ENCODE measurements around the gene STK11.

STK11 gene

DNA sequence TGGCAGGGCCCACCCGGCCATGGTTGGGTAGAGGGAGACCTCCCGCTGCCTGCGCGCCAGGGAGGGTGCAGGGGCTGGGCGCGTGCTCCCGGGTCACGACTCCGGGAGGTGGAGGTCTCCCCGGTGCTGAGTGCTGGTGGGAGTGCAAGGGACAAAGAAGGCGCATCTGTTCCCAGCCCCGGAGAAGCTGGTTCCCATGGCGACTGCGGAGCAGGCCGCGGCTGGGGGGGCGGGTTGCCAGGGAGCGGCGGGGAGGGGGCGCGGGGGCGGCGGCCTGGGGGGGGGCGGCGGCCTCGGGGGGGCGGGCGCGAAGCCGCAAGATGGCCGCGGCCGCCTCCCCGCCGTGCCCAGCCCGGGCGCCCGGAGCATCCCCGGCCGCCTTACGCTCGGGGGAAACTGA is 31.0 kb downstream of the STK11 start:
- H4K91ac ChIP-seq (ENCODE audit: low read depth, low read length, poor library complexity) = no peak overlapping the region
- WGBS, 2 donors (ENCODE audit: extremely low coverage in 2 of 2, insufficient read length in 2 of 2, insufficient replicate concordance in 1 of 2) = no CpG with 5 or more reads among the region's 42 CpGs
- peaks cover 36% of the 10 kb centered on the region for H3K79me1 ChIP-seq (ENCODE audit: low read depth, low read length)
- peak overlapping the region; percentile 100 for H2AK5ac ChIP-seq (ENCODE audit: low read depth, low read length)
- peak overlapping the region; percentile 58 for H2AFZ ChIP-seq (ENCODE audit: low read length)
- peak overlapping the region; percentile 89 for H3K14ac ChIP-seq (ENCODE audit: low read length)
- peak overlapping the region; percentile 92 for H2BK15ac ChIP-seq (ENCODE audit: low read length)
- H3K9ac ChIP-seq (ENCODE audit: low read depth, low read length, poor library complexity) = peak overlapping the region; percentile 99
- no peaks in the 10 kb centered on the region for H3K9me3 ChIP-seq (replicated peaks in 1 of 2; ENCODE audit: control insufficient read depth in 2 of 2, insufficient read depth in 1 of 2, low read depth in 1 of 2, low read length in 2 of 2)
- H2BK5ac ChIP-seq (ENCODE audit: low read length) = peak overlapping the region; percentile 93
- H2BK120ac ChIP-seq (ENCODE audit: low read depth, low read length) = peak overlapping the region; percentile 94
- DNase-seq (ENCODE audit: low spot score) = no peak
- no peaks in the 10 kb centered on the region for H3K27me3 ChIP-seq (ENCODE audit: control insufficient read depth in 3 of 3, insufficient read depth in 3 of 3, low read depth in 1 of 3, low read length in 3 of 3)
- H3K4me2 ChIP-seq (ENCODE audit: insufficient read depth, low read length, poor library complexity, severe bottlenecking) = peak overlapping the region; percentile 86
- peak overlapping the region; percentile 100 for H3K4ac ChIP-seq (ENCODE audit: low read length)
- peak overlapping the region; percentile 100 for H4K8ac ChIP-seq (ENCODE audit: low read depth, low read length)
- peak overlapping the region; percentile 99 for H3K18ac ChIP-seq (ENCODE audit: low read length)
- H3K27ac ChIP-seq (replicated peaks; ENCODE audit: low read length) = peak overlapping the region; percentile 68
- peak overlapping the region; percentile 97 for H2BK12ac ChIP-seq (ENCODE audit: low read length)
- H3K4me1 ChIP-seq (ENCODE audit: control insufficient read depth in 2 of 2, insufficient read depth in 1 of 2, low read depth in 1 of 2, low read length in 2 of 2) = peaks cover 22 to 24% of the 10 kb centered on the region in 2 donors
- H3K4me3 ChIP-seq (ENCODE audit: low read length in 2 of 2) = peak overlapping the region; percentile 69 to 96
- H3K36me3 ChIP-seq (replicated peaks in 1 of 2; ENCODE audit: control insufficient read depth in 2 of 2, insufficient read depth in 2 of 2, low read length in 2 of 2) = peaks cover 33 to 43% of the 10 kb centered on the region in 2 donors
- peak overlapping the region; percentile 85 for H3K23ac ChIP-seq (ENCODE audit: low read depth, low read length, poor library complexity)

DNA sequence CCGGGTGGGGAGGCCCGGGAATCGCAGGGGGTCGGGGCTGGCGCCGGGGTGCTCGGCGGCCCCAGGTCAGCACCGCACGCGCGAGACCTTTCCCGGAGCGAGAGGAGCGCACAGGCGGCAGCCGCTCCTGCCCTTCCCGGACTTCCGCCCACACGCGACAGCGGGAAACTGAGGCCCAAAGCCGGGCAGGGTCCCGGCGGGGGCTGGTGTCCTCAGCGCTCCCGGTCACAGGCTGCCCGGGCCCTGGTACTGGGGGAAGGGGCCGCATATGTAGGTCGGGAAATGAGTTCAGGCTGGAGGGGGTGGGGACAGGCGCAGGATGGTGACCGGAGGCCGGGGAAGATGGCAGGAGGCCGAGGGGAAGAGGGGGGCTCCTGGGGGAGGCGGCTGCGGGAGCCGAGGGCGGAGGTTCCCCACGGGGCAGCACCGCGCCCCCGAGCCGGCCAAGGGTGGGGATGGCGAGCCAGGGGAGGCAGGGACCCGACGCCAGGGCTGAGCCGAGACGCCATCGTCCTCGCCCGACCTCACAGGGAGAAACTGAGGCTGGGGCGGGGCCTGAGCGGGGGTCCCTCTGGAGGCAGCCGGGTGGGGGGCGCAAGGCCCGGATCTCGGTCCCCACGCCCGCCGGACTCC is 31.6 kb downstream of the STK11 start:
- peak overlapping the region; percentile 72 for H2BK120ac ChIP-seq (ENCODE audit: low read depth, low read length)
- H3K9me3 ChIP-seq (replicated peaks in 1 of 2; ENCODE audit: control insufficient read depth in 2 of 2, insufficient read depth in 1 of 2, low read depth in 1 of 2, low read length in 2 of 2) = no peaks in the 10 kb centered on the region
- H3K4me2 ChIP-seq (ENCODE audit: insufficient read depth, low read length, poor library complexity, severe bottlenecking) = peak overlapping the region; percentile 86
- H3K36me3 ChIP-seq (replicated peaks in 1 of 2; ENCODE audit: control insufficient read depth in 2 of 2, insufficient read depth in 2 of 2, low read length in 2 of 2) = peaks cover 30 to 38% of the 10 kb centered on the region in 2 donors
- H2BK5ac ChIP-seq (ENCODE audit: low read length) = peak overlapping the region; percentile 90
- no peak for DNase-seq (ENCODE audit: low spot score)
- peak overlapping the region; percentile 85 for H3K23ac ChIP-seq (ENCODE audit: low read depth, low read length, poor library complexity)
- peak overlapping the region; percentile 99 for H3K9ac ChIP-seq (ENCODE audit: low read depth, low read length, poor library complexity)
- H2AK5ac ChIP-seq (ENCODE audit: low read depth, low read length) = peak overlapping the region; percentile 94
- H2AFZ ChIP-seq (ENCODE audit: low read length) = peak overlapping the region; percentile 58
- H3K79me1 ChIP-seq (ENCODE audit: low read depth, low read length) = peaks cover 32% of the 10 kb centered on the region
- peak overlapping the region; percentile 59 for H3K27ac ChIP-seq (replicated peaks; ENCODE audit: low read length)
- H4K91ac ChIP-seq (ENCODE audit: low read depth, low read length, poor library complexity) = no peak overlapping the region
- peak overlapping the region; percentile 67 for H2BK15ac ChIP-seq (ENCODE audit: low read length)
- peak overlapping the region; percentile 84 for H3K4ac ChIP-seq (ENCODE audit: low read length)
- H3K14ac ChIP-seq (ENCODE audit: low read length) = peak overlapping the region; percentile 71
- peak overlapping the region; percentile 99 for H3K18ac ChIP-seq (ENCODE audit: low read length)
- no peak overlapping the region for H4K8ac ChIP-seq (ENCODE audit: low read depth, low read length)
- H3K4me1 ChIP-seq (ENCODE audit: control insufficient read depth in 2 of 2, insufficient read depth in 1 of 2, low read depth in 1 of 2, low read length in 2 of 2) = peaks cover 24 to 25% of the 10 kb centered on the region in 2 donors
- H2BK12ac ChIP-seq (ENCODE audit: low read length) = peak overlapping the region; percentile 41
- no peaks in the 10 kb centered on the region for H3K27me3 ChIP-seq (ENCODE audit: control insufficient read depth in 3 of 3, insufficient read depth in 3 of 3, low read depth in 1 of 3, low read length in 3 of 3)
- H3K4me3 ChIP-seq (ENCODE audit: low read length in 2 of 2) = peak overlapping the region; percentile 69 to 96
- no CpG with 5 or more reads among the region's 60 CpGs for WGBS, 2 donors (ENCODE audit: extremely low coverage in 2 of 2, insufficient read length in 2 of 2, insufficient replicate concordance in 1 of 2)

DNA sequence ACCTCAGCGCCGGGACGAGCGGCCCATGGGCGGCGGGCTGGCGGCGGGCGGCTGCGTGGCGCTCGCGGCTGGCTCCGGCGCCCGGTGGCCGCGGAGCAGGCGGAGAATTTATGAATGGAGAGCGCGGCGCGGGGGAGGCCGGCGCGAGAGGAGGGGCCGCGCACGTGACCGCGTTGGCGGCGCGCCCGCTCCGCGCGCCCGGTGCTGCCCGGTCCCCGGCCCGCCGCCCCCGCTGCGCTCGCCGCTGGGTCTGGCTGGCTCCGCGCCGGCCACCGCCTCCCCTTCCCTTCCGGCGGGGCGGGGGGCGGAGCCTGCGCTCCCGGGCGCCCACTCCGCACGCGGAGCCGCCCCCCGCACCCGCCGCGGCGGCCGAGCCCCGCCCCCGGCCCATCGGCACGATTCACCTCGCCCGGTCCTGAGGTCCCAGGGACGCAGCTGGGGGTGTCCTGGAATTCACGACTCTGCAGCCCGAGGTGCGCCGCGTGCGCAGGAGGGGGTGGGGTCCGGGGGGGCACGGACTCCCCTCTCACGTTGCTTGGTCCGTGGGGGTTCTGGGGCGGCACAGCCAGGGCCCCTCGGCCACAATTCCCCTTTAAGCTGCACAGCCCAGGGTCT is 32.3 kb downstream of the STK11 start, which contains the start of gene CBARP:
TSS of gene CBARP (minus strand) at position 252 of the 615 bp plus-strand sequence. CDS start 1,905 bp downstream, outside the sequence.
- Histone ChIP-seq H3K4me1 (ENCODE audit: control insufficient read depth in 2 of 2, insufficient read depth in 1 of 2, low read depth in 1 of 2, low read length in 2 of 2) (peaks cover 27 to 30% of the 10 kb centered on the region in 2 donors), H3K4me3 (ENCODE audit: low read length in 2 of 2) (peak within 1 kb of the TSS; percentile 69 to 96), H3K23ac (ENCODE audit: low read depth, low read length, poor library complexity) (peak within 1 kb of the TSS; percentile 98), H2AFZ (ENCODE audit: low read length) (peak within 1 kb of the TSS; percentile 86), H3K9me3 (replicated peaks in 1 of 2; ENCODE audit: control insufficient read depth in 2 of 2, insufficient read depth in 1 of 2, low read depth in 1 of 2, low read length in 2 of 2) (no peaks in the 10 kb centered on the region), H3K27me3 (ENCODE audit: control insufficient read depth in 3 of 3, insufficient read depth in 3 of 3, low read depth in 1 of 3, low read length in 3 of 3) (no peaks in the 10 kb centered on the region), H4K91ac (ENCODE audit: low read depth, low read length, poor library complexity) (peak within 1 kb of the TSS; percentile 85), H2BK5ac (ENCODE audit: low read length) (peak within 1 kb of the TSS; percentile 90), H2AK5ac (ENCODE audit: low read depth, low read length) (peak within 1 kb of the TSS; percentile 100), H3K4me2 (ENCODE audit: insufficient read depth, low read length, poor library complexity, severe bottlenecking) (peak within 1 kb of the TSS; percentile 86), H3K14ac (ENCODE audit: low read length) (peak within 1 kb of the TSS; percentile 71), H2BK15ac (ENCODE audit: low read length) (peak within 1 kb of the TSS; percentile 76), H3K27ac (replicated peaks; ENCODE audit: low read length) (peak within 1 kb of the TSS; percentile 67), H3K18ac (ENCODE audit: low read length) (peak within 1 kb of the TSS; percentile 99), H2BK12ac (ENCODE audit: low read length) (peak within 1 kb of the TSS; percentile 99), H4K8ac (ENCODE audit: low read depth, low read length) (no peak within 1 kb of the TSS), H2BK120ac (ENCODE audit: low read depth, low read length) (peak within 1 kb of the TSS; percentile 94), H3K9ac (ENCODE audit: low read depth, low read length, poor library complexity) (peak within 1 kb of the TSS; percentile 99), H3K79me1 (ENCODE audit: low read depth, low read length) (peaks cover 35% of the 10 kb centered on the region), H3K36me3 (replicated peaks in 1 of 2; ENCODE audit: control insufficient read depth in 2 of 2, insufficient read depth in 2 of 2, low read length in 2 of 2) (peaks cover 28 to 31% of the 10 kb centered on the region in 2 donors), H3K4ac (ENCODE audit: low read length) (peak within 1 kb of the TSS; percentile 84)
- no CpG with 5 or more reads among the region's 87 CpGs for WGBS, 2 donors (ENCODE audit: extremely low coverage in 2 of 2, insufficient read length in 2 of 2, insufficient replicate concordance in 1 of 2)
- no peak for DNase-seq (ENCODE audit: low spot score)

Measured in neuronal stem cell (in vitro differentiated cells).